ENCODE results near the gene DHRS7C. TPM values are rescaled to one million over a fixed set of nuclear protein-coding genes. Genes with fewer than 3 reads are reported as not detected.

DHRS7C gene
- total RNA-seq, 2 experiments from 2014 or later: not detected

Other genes with a start within 250 kb of the DHRS7C start
- 10 to 100 TPM; 76.6 to 76.7 TPM for gene STX8, start 215.8 kb downstream of the DHRS7C start, total RNA-seq
- gene CFAP52, start 214.9 kb downstream of the DHRS7C start, total RNA-seq: not detected
- under 1 TPM; 0.25 to 0.30 TPM for gene USP43, start 146.1 kb downstream of the DHRS7C start, total RNA-seq
- gene GSG1L2, start 30.5 kb upstream of the DHRS7C start, total RNA-seq: not detected
- gene GLP2R, start 34.3 kb upstream of the DHRS7C start, total RNA-seq: not detected
- not detected for gene RCVRN, start 113.7 kb upstream of the DHRS7C start, total RNA-seq